Natural killer cell (primary cell): ENCODE data around the gene BRD3. TPM values are rescaled to one million over a fixed set of nuclear protein-coding genes. Genes with fewer than 3 reads are reported as not detected.
"Not testable (repeated sequence)": the region's sequence is repeated elsewhere in the genome, so short reads cannot be mapped to it uniquely, and the experiment has no call there.

ENCODE experiments used
- ATAC-seq, 3 donors: fragments of 150-1000 bp in 2 of 3; fragments of 200-7000 bp in 1 of 3; cut with Tn5 transposase; 1 replicate in 1 of 3; 2 replicates in 2 of 3; pipeline ENCODE4 v1.10.0; 2021; ENCODE audit warnings: mild to moderate bottlenecking in 2 of 3, moderate library complexity in 2 of 3
- DNase-seq, 2 donors: peaks; one replicate each; pipeline versions ENCODE4 v3.0.0 to v3.0.0-alpha.2; 2013 to 2021; ENCODE audit warnings: mixed read lengths in 1 of 2
- H3K27ac ChIP-seq: one replicate; pipeline ENCODE4 v1.5.1; 2013; ENCODE audit warnings: mild to moderate bottlenecking, low read length
- H3K27me3 ChIP-seq: one replicate; pipeline ENCODE4 v1.6.1; 2013; ENCODE audit warnings: low read length; ENCODE audit not compliant: control insufficient read depth, insufficient read depth
- H3K36me3 ChIP-seq: one replicate; pipeline ENCODE4 v1.6.1; 2013; ENCODE audit warnings: low read length; ENCODE audit not compliant: control insufficient read depth, insufficient read depth
- H3K4me1 ChIP-seq: one replicate; pipeline ENCODE4 v1.6.1; 2013; ENCODE audit warnings: low read length; ENCODE audit not compliant: control insufficient read depth, insufficient read depth
- H3K4me3 ChIP-seq: one replicate; pipeline ENCODE4 v1.5.1; 2013; ENCODE audit warnings: low read length
- H3K9me3 ChIP-seq: one replicate; pipeline ENCODE4 v1.6.1; 2013; ENCODE audit warnings: low read length; ENCODE audit not compliant: control insufficient read depth, insufficient read depth
- H3K27ac Mint-ChIP-seq, 2 donors: one replicate each; pipeline ENCODE4 v1.8.0; 2022; ENCODE audit warnings: mild to moderate bottlenecking in 2 of 2, mixed read lengths in 2 of 2, moderate library complexity in 1 of 2
- H3K27me3 Mint-ChIP-seq, 2 donors: one replicate each; pipeline ENCODE4 v1.8.0; 2022; ENCODE audit warnings: low read depth in 2 of 2, mixed read lengths in 2 of 2
- H3K36me3 Mint-ChIP-seq: one replicate; pipeline ENCODE4 v1.8.0; 2022; ENCODE audit warnings: mixed read lengths
- H3K4me1 Mint-ChIP-seq, 2 donors: one replicate each; pipeline ENCODE4 v1.8.0; 2022; ENCODE audit warnings: mixed read lengths in 2 of 2
- H3K4me3 Mint-ChIP-seq: one replicate; pipeline ENCODE4 v1.8.0; 2022; ENCODE audit warnings: mild to moderate bottlenecking, moderate library complexity, mixed read lengths
- H3K9me3 Mint-ChIP-seq, 2 donors: one replicate each; pipeline ENCODE4 v1.8.0; 2022; ENCODE audit warnings: mixed read lengths in 2 of 2
- CTCF ChIP-seq: fragments of 200-600 bp; IDR thresholded peaks from one replicate; pipeline ENCODE4 v1.8.0; 2022; ENCODE audit warnings: antibody characterized with exemption
- WGBS: methylation state at CpG from one replicate; pipeline ENCODE4 v1.1.7; 2013; ENCODE audit warnings: missing lambda C conversion rate; ENCODE audit not compliant: insufficient coverage; 5-methylcytosine and 5-hydroxymethylcytosine counted together
- intact Hi-C: fragments of 100-400 bp; cut with micrococcal nuclease; formaldehyde crosslinking; loops from one replicate; pipeline ENCODE4 v1.14.2; 2022
- total RNA-seq, 4 donors: library from RNA; stranded (reverse); fragments of 120-200 nt in 1 of 4; gene quantifications; one replicate each; pipeline versions ENCODE4 v1.2.3 to v1.2.4, GENCODE V29; 2013 to 2022

BRD3 gene
- total RNA-seq, 3 donors from 2014 or later (not counting 1 experiment from before 2014, with no cell fraction given) = 52.8 to 63.0 (median 52.8) TPM

- H3K4me3 Mint-ChIP-seq = no peak overlapping the region
- no peak for ATAC-seq
These were observed 35.7 kb upstream of the BRD3 start for GRCh38 chr9:134103391-134103998.

GRCh38 chr9:134101623-134102149, 33.9 kb upstream of the BRD3 start:
- Mint-ChIP-seq H3K36me3 (no peaks in the 10 kb centered on the region), H3K9me3 (peaks cover 0 to 9% of the 10 kb centered on the region in 2 donors), H3K27me3 (peaks cover 9 to 17% of the 10 kb centered on the region in 2 donors), H3K4me3 (no peak overlapping the region), H3K4me1 (no peaks in the 10 kb centered on the region), H3K27ac (no peak overlapping the region)
- Histone ChIP-seq H3K4me1 (no peaks in the 10 kb centered on the region), H3K27me3 (no peaks in the 10 kb centered on the region), H3K4me3 (no peak overlapping the region), H3K27ac (no peak overlapping the region), H3K36me3 (no peaks in the 10 kb centered on the region), H3K9me3 (no peaks in the 10 kb centered on the region)
- no peak for TF ChIP-seq CTCF
- WGBS = 82% methylated on average over 11 of the region's 11 CpGs
- DNase-seq = no peak
- ATAC-seq = no peak
- intact Hi-C loops = no loop called here

More at GRCh38 chr9:134103391-134103998, 35.7 kb upstream of the BRD3 start:
- Histone ChIP-seq H3K4me3 (no peak overlapping the region), H3K27me3 (no peaks in the 10 kb centered on the region), H3K9me3 (no peaks in the 10 kb centered on the region), H3K4me1 (no peaks in the 10 kb centered on the region), H3K36me3 (no peaks in the 10 kb centered on the region), H3K27ac (no peak overlapping the region)
- H3K9me3 Mint-ChIP-seq = peaks cover 0 to 9% of the 10 kb centered on the region in 2 donors
- intact Hi-C loops = no loop called here
- H3K27me3 Mint-ChIP-seq = peaks cover 9 to 17% of the 10 kb centered on the region in 2 donors
- no peak for DNase-seq
- H3K4me1 Mint-ChIP-seq = no peaks in the 10 kb centered on the region
- H3K36me3 Mint-ChIP-seq = no peaks in the 10 kb centered on the region
- no peak for TF ChIP-seq CTCF
- no peak overlapping the region for H3K27ac Mint-ChIP-seq
- 74% methylated on average over 5 of the region's 5 CpGs for WGBS

GRCh38 chr9:134101133-134101532, 33.3 kb upstream of the BRD3 start:
- ATAC-seq, DNase-seq, H3K9me3 ChIP-seq, H3K27ac Mint-ChIP-seq, H3K4me1 Mint-ChIP-seq, H3K4me1 ChIP-seq, H3K4me3 ChIP-seq, H3K4me3 Mint-ChIP-seq, H3K9me3 Mint-ChIP-seq, H3K27me3 ChIP-seq, H3K36me3 Mint-ChIP-seq, intact Hi-C loops, H3K27ac ChIP-seq, H3K36me3 ChIP-seq: not testable (repeated sequence)
- 100% methylated on average over 2 of the region's 6 CpGs for whole genome bisulfite sequencing
- H3K27me3 Mint-ChIP-seq = peaks cover 9 to 13% of the 10 kb centered on the region in 2 donors

GRCh38 chr9:134100040-134100439, 32.2 kb upstream of the BRD3 start:
- Histone ChIP-seq H3K4me3 (no peak overlapping the region), H3K27ac (no peak overlapping the region), H3K4me1 (no peaks in the 10 kb centered on the region), H3K9me3 (no peaks in the 10 kb centered on the region), H3K27me3 (no peaks in the 10 kb centered on the region), H3K36me3 (no peaks in the 10 kb centered on the region)
- intact Hi-C loops = no loop called here
- 84% methylated on average over 5 of the region's 5 CpGs for WGBS
- Mint-ChIP-seq H3K4me3 (no peak overlapping the region), H3K9me3 (peaks cover 0 to 9% of the 10 kb centered on the region in 2 donors), H3K4me1 (no peaks in the 10 kb centered on the region), H3K27me3 (peaks cover 4 to 13% of the 10 kb centered on the region in 2 donors), H3K36me3 (no peaks in the 10 kb centered on the region), H3K27ac (no peak overlapping the region)
- no peak for ATAC-seq
- TF ChIP-seq CTCF = no peak
- DNase-seq = no peak
